GM19035 (cell line): ENCODE measurements around the gene PNRC1.
"Not testable (repeated sequence)": the region's sequence is repeated elsewhere in the genome, so short reads cannot be mapped to it uniquely, and the experiment has no call there.

Source experiments
- ATAC-seq: cut with Tn5 transposase; IDR thresholded peaks from one replicate; pipeline ENCODE4 v1.9.1; 2021; ENCODE audit not compliant: unreplicated experiment

The PNRC1 gene

GRCh38 chr6:89098461-89098860, 17.9 kb downstream of the PNRC1 start:
- no peak for ATAC-seq

GRCh38 chr6:89100114-89100513, 19.6 kb downstream of the PNRC1 start:
- ATAC-seq: no peak

GRCh38 chr6:89110284-89110683, 29.7 kb downstream of the PNRC1 start:
- no peak for ATAC-seq

GRCh38 chr6:89111933-89112332, 31.4 kb downstream of the PNRC1 start:
- ATAC-seq: no peak

GRCh38 chr6:89116702-89117101, 36.2 kb downstream of the PNRC1 start:
- ATAC-seq: no peak

GRCh38 chr6:89117211-89118108, 36.9 kb downstream of the PNRC1 start, which contains the start of gene SRSF12:
Gene SRSF12 (minus strand): TSS chr6:89118071. CDS start chr6:89117887, 184 bp downstream.
- ATAC-seq: peak; percentile 85

GRCh38 chr6:89118931-89119330, 38.4 kb downstream of the PNRC1 start:
- ATAC-seq: no peak

- ATAC-seq: no peak
Measured at GRCh38 chr6:89120371-89120770, 39.8 kb downstream of the PNRC1 start.

GRCh38 chr6:89121934-89122333, 41.4 kb downstream of the PNRC1 start:
- ATAC-seq: no peak

- ATAC-seq: peak; percentile 60
Measured at GRCh38 chr6:89122625-89123024, 42.1 kb downstream of the PNRC1 start.

GRCh38 chr6:89128256-89128671, 47.7 kb downstream of the PNRC1 start:
- ATAC-seq: not testable (repeated sequence)

- no peak for ATAC-seq
Measured at GRCh38 chr6:89131599-89131998, 51.0 kb downstream of the PNRC1 start.

- no peak for ATAC-seq
Measured at GRCh38 chr6:89132057-89132456, 51.5 kb downstream of the PNRC1 start.

- ATAC-seq: no peak
Measured at GRCh38 chr6:89133981-89134380, 53.4 kb downstream of the PNRC1 start.

GRCh38 chr6:89134723-89135122, 54.2 kb downstream of the PNRC1 start:
- ATAC-seq: no peak
